ENCODE results near the gene TNS3.
A peak's percentile ranks its signal among the peaks of the same experiment; 100 is the strongest.

TNS3 gene

DNA sequence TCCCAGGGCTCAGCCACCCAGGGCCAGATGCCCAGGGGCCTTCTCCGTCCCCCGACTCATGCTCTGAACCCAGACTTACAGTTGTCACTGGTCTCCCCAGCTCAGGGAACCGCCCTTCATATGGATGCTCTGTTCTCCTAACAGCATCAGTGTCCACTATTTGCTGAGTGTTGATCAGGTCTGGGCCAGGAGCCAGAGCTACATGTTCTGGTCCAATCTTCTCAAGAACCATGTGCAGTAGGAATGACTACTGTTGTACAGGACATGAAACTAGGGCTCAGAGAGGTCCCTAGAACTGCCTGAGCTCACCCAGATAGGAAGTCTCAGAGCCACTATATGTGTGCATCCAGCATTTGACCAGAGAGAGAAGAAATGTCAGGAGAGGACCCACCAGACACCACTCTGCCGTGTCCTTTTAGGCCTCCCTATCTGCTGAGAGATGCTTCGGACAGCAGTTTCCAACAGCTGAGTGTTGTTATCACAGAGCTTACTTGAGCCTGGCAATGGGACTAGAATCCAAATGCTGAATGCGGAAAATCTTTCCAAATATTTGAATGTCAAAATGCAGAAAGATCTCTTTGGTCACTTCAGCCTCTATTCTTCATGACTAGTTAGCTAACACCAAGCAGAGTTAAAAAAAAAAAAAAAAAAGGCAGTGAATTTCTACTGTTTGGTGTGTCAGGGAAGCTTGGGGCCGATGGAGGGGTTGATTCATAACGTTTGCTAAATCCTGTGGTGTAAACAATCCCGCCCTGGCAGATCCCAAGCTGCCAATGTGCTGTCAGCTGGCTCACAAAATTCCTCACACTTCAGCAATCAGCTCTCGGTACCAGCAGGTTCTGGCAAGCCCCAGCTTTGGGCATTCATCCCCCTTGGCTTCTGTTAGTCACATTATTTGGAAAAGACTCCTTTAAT, 246.1 kb downstream of the TNS3 start:
- DNase-seq: no peak

GRCh38 chr7:47335071-47335470, 246.8 kb downstream of the TNS3 start:
- DNase-seq: no peak

DNA sequence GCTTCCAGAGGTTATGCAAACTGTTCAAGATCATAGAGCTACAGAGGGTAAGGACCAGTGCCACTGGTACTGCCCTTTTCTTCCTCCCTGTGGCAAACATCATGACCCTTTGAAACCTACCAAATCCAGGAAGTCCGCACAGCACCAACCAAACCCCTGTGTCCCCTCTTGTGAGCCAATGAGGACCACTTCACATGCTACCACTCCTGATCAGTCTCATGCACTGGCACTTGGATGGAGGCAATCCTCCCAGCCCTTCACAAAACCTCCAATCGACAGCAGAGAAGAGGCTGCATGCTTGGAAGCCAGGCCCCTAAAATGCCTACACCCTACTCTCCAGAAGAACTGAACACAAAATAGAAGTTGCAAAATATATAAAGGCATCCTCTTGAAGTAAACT, 248.0 kb downstream of the TNS3 start:
- no peak for DNase-seq

DNA sequence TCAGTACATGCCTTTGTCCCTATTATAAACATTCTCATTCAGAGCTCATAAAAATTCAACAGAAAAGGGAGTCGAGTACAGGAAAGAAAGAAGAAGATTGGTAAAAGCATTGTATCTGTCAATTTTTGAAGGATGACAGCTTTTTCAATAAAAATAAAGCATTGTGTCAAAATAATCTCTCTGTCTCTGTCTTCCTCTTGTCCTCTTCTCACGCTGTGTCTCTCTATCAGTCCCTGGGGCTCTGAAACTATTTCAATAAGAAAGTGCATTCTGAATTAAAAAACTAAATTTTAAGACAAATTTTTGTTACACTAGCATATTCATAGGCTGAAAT, 248.4 kb downstream of the TNS3 start:
- no peak for DNase-seq

DNA sequence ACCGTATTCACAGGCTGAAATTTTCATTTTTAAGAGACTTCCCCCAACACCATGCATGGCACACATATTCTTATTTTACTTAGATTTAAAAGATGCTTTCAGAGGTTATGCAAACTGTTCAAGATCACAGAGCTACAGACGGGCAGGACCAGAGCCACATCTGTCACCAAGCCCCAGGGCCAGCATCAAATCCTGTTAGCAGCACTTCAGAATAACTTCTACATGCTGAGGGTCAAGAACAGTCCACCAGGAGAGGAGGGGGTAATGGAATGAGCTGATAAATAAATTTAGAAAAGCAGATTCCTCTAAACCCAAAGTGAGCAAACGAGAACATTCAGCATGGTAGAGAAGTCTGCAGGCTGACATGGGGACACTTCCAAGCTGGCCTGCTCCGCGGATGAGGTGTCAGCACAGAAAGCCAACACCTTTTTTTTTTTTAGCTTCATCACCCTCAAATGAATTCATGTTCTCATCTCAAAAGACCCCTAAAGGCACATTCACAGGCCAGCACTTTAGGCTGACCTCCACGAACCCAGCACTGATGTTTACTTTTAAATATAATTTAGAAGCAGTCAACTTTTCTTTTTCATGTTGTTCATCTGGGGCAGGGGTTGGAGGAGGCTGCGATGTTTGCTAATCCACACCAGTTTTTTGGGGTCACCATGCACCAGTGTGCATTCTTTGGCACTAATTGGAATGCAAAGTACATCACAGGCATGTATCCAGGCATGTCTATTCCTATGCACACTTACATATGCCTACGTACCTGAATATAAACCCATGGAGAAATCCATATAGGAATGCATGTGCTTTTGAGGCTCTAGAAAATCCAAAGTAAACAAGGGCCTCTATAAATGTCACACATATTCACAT, 249.0 kb downstream of the TNS3 start:
- DNase-seq: no peak

DNA sequence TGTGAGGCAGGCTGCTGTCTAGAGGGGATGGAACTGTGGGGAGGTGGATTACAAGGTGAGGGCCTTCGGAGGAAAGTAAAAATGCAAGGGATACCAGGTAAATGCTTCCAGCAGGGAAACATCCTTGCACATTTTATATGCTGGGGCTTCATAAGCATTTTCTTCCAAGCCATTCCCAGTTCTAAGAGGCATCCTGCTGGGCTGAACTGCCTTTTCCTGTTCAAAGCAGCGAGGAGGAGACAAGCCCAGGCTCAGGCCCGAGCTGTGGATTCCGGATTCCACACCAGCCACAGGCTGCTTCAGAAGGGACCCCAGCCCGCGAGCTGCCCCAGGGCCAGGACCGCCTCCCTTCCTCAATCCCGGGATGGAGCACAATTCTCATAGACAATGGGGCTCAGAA, 249.7 kb downstream of the TNS3 start:
- no peak for DNase-seq

- DNase-seq: no peak
These were observed 250.7 kb downstream of the TNS3 start for GRCh38 chr7:47331179-47331565.

- no peak for DNase-seq
These were observed 251.2 kb downstream of the TNS3 start for GRCh38 chr7:47330561-47331178.

DNA sequence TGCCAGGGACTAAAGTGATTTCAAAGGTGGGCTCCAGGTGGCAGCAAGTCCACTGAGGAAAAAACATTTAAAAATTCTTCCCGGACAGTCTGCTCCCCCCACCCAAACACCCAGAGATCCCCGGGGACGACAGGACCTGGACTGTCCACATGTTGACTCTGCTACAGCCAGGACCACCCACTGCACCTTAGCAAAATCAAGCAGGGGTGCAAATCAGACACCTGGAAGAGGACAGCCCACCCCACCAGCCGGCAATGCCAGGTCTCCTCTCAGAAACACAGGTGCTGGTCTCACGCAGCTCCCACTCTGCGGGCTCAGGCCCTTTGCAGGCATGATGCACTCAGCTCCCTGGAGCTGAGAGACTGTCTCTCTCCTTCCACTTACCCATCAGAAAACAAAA, 251.9 kb downstream of the TNS3 start:
- DNase-seq: no peak

DNA sequence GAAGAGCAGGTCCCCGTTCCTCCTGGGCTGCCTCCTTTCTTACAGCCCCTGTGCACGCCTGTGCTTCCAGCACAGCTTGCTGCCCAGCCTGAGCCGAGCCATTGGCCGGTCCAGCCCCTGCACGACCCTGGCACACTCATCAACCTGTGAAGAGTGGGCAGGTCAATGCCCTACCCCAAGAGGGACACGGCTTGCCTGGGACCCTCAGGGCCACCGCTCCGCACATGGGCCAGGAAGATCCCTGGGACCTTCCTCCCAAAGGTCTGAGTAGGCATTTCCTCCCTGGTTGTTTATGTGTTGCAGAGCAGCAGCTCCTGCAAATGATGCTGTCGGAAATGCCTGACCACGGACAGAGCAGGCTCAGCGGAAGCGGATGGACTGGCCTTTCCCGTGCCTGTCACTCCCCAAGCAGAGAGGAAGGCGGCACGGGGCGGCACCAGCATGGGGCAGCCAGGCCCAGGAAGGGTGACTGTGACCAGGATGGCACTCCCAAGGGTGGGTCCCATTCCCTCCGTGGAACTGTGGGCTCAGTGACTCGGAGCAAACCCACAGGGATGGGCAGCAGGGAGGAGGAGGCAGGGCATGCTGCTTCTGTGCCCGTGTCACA, 252.5 kb downstream of the TNS3 start:
- no peak for DNase-seq

DNA sequence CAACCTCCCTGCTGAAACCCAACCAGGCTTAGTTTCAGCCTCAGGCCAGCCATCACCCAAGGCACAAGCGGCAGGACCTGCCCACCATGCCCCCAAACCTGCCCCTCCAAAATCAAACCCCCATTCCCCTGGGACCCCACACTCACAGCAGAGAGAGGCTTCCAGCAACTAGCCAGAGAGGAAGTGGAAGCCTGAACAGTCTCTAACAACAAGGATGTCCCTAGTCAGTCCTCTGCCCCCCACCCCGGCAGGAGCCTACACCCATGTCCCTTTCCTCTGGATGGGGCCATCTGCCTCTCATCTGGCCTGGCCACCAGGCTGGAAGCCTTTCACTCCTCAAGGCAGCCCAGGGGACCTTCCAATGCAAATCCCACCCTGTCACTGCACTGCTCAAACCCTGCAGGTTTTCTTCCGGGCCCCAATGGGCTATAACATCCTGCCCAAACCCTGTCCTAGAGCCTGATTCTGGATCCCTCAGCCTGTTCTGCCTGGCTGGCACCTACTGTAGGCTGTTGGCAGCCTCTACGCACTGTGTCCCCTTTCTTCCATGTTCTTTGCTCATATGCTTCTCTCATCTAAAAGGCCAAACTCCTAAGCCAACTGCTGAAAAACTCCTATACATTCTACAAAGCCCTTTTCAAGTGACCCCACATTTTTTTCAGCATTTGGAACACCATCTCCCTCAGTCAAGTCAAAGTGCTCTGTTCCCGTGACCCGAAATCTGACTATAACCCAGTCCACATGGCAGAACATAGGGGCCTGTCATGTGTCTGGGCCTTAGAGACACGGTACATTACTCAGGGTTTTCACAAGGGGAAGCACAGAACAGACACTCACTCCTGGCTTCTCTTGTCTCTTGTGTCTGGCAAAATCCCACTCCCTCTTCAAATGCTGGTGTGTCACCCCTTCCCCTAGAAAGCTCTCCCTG, 253.3 kb downstream of the TNS3 start:
- no peak for DNase-seq

DNA sequence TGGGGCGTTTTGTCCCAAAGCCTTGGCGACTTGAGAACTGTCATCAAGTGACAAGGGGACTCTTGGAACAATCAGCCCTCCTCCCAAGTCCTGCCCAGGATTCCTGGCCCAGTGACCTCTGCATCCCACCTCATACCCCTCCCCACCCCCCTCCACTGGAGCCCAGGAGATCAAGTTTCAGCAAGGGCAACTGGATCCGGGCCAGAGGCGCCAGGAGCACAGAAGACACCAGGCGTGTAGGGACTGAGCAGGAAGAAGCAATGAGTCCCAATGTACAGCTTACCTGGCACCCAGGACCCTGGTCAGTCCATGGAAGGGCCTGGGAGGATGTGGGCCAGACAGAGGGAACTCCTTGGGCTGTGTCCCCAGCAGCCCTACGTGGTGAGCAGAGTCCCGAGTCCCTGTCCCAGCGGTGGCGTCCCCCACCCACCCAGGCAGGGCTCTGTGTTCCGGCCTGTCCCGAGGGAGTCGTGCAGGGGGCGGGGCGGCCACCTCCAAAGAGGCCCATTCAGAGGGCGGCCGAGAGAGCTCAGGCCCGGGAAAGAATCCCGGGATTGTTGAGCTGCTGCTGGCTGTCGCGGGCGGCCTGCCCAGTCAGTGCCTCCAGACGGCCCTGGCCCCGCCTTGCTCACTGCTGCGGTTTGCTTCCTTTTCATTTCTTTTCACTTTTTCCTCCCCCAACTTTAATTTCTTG, 254.1 kb downstream of the TNS3 start:
- no peak for DNase-seq

DNA sequence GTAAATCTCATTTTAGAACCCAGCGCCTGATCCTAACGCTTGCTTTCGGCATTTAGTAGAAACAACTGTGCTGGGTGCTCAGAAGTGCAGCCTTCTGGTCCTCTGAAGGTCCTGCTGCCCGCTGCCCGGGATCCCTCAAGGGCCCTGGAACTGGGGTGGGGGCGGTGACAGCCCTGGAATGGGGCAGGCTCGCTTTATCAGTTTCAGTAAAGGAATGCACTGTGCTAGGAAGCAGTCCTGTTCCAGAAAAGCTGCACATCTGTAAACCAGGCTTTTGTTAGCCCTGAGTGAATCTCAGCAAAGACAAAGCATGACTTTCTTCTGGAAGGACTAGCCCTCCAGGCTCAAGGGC, 254.6 kb downstream of the TNS3 start:
- DNase-seq: no peak

- DNase-seq: no peak
These were observed 255.1 kb downstream of the TNS3 start for GRCh38 chr7:47326808-47327207.

GRCh38 chr7:47326220-47326619, 255.7 kb downstream of the TNS3 start:
- DNase-seq: peak; percentile 10

- no peak for DNase-seq
These were observed 256.6 kb downstream of the TNS3 start for GRCh38 chr7:47325337-47325736.

DNA sequence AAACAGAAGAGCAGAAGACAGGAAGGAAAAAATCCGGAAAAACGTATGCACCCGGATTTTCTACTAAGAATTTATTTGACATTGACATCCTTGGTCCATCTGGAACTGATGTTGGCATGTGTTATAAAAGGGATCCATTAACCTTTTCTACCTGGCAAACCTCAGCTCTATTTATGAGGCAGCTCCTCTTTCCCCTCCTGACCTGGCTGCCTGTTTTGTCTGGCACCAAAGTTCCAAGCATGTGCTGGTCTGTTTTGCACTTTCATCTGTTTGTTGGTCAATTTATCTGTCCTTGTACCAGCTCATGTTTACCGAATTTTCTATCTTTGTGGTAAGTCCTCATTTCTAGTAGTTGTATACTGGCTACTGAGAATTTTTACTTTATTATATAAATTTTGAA, 258.0 kb downstream of the TNS3 start:
- DNase-seq: no peak

GRCh38 chr7:47322731-47323130, 259.2 kb downstream of the TNS3 start:
- no peak for DNase-seq

GRCh38 chr7:47320296-47320695, 261.6 kb downstream of the TNS3 start:
- DNase-seq: no peak

DNA sequence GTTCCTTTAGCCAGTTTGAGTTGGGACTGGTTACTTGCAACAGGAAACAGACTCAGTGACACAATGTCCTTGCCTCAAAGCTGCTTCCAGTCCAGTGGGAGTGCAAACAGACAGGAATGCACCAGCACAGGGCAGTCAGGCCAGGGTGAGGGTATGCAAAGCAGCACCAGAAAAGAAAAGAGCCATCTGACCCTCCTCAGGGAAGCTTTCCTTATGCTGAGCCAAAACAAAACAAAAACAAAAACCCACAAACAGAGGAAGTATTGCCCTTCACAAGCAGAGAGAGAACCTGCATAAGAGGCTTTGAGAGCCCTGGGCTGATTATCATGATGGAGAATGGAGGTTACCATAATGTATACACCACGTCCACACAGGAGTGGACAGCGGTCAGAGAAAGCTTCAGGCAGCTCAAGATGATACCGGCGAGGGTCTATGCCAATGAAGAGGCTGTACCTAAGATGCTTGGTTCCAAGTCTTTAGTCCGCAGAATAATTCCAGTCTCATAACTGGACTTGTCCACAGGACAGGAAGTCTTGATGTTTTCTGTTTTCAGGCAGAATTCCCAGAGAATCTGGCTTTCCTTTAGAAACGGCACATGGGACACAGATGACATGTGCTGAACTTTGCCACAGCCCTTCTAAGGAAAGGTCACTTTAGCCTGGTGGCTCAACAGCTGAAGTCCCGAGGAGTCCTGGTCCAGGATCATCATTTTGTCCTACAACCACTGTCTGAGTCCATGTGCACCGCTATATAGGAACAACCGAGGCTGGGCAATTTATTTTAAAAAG, 263.3 kb downstream of the TNS3 start:
- DNase-seq: no peak

- no peak for DNase-seq
These were observed 264.4 kb downstream of the TNS3 start for GRCh38 chr7:47317487-47317886.

All from NCI-H69 (cell line).